HG03060 (cell line): ENCODE data around the gene VNN1.
"Not testable (repeated sequence)": the region's sequence is repeated elsewhere in the genome, so short reads cannot be mapped to it uniquely, and the experiment has no call there.

Experiments
- ATAC-seq: cut with Tn5 transposase; IDR thresholded peaks from one replicate; pipeline ENCODE4 v1.9.1; 2021; ENCODE audit warnings: low read depth, moderate number of reproducible peaks; ENCODE audit not compliant: unreplicated experiment

Gene VNN1

DNA sequence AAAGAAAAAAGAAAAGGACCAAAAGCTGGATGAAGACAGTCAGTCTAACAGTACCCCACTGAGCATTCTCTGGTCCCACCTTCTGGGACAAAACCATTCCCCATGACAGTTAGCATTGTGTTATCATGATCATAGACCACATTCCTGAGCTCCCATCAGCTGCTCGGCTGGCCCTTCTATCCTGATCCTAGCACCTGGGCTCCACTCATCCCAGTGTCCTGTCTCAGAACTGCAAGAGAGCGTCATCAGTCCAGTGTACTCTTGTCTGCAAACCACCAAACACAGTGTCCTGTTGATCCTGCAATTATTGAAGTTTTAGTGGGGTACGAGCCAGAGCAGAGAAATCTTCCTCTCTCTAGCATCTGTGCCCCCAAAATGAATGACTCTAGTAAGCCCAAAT is 38.9 kb downstream of the VNN1 start:
- no peak for ATAC-seq

DNA sequence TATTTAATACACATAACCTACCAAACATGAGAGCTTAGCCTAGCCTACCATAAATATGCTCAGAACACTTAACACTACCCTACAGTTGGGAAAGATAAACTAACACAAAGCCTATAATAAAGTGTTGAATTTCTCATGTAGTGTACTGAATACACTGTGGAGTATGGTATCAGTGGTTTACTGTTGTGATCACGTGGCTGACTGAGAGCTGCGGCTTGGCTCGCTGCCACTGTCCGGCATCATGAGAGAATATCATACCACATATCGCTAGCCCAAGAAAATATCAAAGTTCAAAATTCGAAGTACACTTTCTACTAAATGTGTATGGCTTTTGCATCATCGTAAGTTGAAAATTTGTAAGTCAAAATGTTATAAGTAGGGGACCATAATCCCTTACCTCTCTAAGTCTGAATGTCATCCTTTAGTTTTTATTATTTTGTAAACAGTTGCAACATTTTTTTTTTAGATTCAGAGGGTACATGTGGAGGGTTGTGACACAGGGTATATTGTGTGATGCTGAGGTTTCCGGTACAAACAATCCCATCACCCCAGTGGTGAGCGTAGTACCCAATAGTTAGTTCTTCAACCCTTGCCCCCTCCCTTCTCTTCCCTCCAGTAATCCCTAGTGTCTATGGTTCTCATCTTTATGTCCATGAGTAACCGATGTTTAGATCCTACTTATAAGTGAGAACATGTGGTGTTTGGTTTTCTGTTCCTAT is 40.3 kb downstream of the VNN1 start:
- ATAC-seq: no peak

DNA sequence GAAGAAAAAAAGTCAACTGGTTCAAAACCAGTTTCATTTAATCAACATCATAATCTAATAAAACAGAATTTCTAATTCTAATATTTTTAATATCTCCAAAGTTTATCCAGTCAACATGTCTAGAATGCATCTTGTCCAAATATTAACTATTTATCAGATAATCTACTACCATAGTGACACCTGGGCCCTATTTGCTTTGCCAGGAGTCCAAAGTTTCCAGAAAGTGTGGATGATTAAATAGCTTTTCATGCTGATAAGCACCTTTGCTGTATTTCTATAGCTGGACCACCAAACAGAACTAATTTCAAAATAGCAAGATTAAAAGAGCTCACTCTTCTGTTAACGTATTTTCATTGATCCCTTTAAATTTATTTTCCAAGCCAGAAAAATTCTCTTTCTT is 42.6 kb downstream of the VNN1 start:
- no peak for ATAC-seq

- ATAC-seq: no peak
Measured at GRCh38 chr6:132669690-132670291, 44.1 kb downstream of the VNN1 start.

- no peak for ATAC-seq
Measured at GRCh38 chr6:132666118-132666517, 47.7 kb downstream of the VNN1 start.

GRCh38 chr6:132664309-132665034 is 49.4 kb downstream of the VNN1 start:
- ATAC-seq: no peak

DNA sequence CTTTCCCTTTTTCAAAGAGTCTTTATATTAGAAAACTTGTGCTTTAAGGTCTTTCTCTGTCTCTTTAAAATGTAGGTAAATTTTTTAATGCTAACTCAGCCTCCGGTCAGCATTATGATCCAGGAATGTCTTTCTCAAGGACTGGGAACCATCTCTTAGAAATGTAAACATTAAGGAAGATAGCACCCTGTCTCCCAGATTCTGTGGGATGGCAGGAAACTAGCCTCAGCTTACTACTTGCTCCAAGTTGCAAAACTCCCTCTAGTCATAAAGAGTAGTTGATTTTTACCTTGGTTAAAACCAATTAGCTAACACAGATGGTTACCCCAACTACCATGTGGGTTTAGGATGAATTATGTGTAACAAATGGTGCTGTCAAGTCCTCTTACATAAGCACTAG is 50.2 kb downstream of the VNN1 start:
- no peak for ATAC-seq

- ATAC-seq: no peak
Measured at GRCh38 chr6:132661906-132662305, 51.9 kb downstream of the VNN1 start.

DNA sequence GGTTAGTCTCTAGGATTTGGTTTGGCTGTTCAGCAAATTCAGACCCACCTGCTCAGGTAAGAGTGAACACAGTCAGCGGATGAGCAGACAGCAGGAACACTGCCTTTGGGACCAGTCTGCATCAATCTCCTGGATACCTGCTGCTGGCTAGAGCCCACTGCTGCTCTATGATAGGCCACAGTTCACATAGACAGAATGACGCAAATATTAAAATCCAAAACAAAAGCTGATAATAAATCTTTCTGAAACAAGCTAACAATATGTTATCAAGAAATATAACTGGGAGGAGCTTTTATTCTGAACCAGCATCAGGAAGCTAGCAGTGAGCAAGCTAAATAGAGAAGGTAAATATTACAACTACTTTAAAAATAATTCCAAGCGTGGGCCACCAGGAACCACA is 54.8 kb downstream of the VNN1 start, which contains the start of gene TAAR1:
TSS of gene TAAR1 (minus strand) at position 101 of the 400 bp plus-strand sequence. CDS start 13,179 bp downstream, outside the sequence.
- no peak for ATAC-seq

DNA sequence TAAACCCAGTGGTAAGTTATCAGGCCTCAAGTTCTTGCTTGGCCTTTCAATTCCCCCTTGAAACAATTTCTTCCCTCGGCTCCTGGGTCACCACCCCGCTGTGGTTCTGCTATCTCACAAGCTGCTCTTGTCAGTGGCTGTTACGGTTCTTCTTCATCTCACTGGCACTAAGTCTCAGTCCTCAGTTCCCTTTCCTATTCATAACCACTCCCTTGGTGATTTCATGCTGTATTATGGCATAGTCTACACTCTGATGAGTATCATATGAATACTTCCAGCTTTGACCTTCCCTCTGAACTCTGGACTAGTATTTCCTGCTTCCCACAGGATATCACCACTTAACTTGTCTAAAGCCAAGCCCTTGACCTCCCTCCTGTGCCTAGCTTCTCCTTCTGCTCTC is 62.8 kb downstream of the VNN1 start:
- ATAC-seq: peak; percentile 35

DNA sequence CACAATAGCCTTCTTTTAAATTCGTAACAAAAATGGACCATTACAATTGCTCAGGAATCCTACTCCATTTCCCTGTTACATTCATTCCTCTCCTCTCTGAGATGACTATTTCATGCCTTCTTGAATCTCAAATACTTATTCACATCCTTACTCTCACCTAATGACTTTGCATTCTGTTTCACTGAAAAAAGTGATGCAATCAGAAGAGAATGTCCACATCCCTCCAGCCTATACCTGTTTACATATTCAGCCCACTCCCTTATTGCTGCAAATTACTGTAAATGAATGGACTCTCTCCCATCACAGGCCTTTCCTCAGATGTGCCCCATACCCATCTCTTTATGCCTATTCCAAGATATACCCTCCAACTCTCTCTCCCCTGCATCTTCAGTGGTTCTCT is 63.4 kb downstream of the VNN1 start:
- no peak for ATAC-seq

- ATAC-seq: no peak
Measured at GRCh38 chr6:132648828-132649227, 65.0 kb downstream of the VNN1 start.

DNA sequence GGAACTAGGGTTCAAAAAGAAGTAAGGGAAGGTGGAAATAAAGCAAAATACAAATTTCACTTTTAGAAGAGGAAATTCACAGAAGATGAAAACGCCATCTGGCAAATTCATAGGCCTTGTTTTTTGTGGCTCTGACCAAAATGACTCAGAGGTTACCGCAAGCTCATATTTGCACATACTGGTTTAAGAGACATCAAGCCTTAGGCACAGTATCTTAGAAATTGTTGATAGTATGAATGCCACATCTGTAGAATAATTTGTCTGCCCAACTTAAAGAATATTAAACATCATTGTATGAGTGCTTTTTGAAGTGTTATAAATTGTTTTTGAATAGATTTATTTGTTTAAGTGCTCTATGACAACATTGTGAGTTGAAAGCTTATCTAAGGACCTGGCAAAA is 65.5 kb downstream of the VNN1 start:
- peak; percentile 79 for ATAC-seq

DNA sequence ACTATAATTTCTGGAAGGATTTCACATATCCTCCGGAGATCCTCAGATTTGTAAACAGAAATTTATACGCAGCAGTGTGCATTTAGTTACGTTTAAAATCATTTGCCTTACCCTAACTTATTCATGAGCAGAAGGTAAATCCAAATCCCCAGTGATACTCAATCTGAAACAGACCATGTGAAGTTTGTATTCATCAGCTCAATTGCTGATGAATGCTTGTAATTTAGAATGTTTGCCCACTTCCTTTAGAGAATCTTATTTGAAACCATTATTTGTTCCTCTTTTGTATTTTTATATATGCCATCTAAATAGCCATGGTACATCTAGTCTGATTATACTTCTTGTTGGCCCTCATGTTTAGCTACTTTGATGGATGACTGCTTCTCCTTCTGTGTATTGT is 70.3 kb downstream of the VNN1 start:
- ATAC-seq: peak; percentile 34

DNA sequence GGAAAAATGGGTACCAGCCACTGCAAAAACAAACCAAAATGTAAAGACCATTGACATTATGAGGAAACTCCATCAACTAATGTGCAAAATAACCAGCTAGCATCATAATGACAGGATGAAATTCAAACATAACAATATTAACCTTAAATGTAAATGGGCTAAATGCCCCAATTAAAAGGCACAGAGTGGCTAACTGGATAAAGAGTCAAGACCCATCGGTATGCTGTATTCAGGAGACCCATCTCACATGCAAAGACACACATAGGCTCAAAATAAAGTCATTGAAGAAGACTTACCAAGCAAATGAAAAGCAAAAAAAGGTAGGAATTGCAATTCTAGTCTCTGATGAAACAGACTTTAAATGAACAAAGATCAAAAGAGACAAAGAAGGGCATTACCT is 76.7 kb downstream of the VNN1 start:
- ATAC-seq: not testable (repeated sequence)

- ATAC-seq: not testable (repeated sequence)
Measured at GRCh38 chr6:132635906-132636305, 77.9 kb downstream of the VNN1 start.

GRCh38 chr6:132635288-132635687 is 78.6 kb downstream of the VNN1 start:
- not testable (repeated sequence) for ATAC-seq

- ATAC-seq: no peak
Measured at GRCh38 chr6:132634796-132635195, 79.1 kb downstream of the VNN1 start.

DNA sequence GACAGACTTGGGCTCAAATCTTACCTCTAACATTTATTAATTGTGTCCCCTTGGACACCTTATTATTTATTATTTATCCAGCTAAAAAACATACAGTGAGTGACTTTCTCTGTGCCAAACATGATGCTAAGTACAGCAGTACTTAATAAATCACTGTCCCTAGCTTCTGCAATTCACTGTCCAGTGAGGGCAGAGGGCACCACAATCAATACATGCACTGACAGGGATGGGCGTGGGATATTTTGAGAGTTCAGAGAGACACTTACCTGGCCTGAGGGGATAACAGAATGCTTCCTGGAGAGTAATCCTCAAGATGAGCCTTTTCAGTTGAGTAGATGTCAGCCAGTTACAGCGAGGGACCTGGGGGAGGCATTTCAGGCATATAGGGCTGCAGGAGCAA is 80.5 kb downstream of the VNN1 start:
- ATAC-seq: no peak
